SK-N-SH (cell line): Measurements from ENCODE around the gene C17orf67.

Experiments used
- CTCF ChIP-seq: fragments of 200-600 bp; sonication (generic); IDR thresholded peaks from 2 replicates; pipeline ENCODE4 v1.6.1; 2017; ENCODE audit warnings: antibody characterized with exemption, mild to moderate bottlenecking, moderate library complexity
- EP300 ChIP-seq, 2 experiments: IDR thresholded peaks; 2 replicates each; pipeline versions ENCODE4 v1.4.0 to v1.6.1; 2012; ENCODE audit warnings: borderline replicate concordance in 1 of 2, low read depth in 1 of 2, low read length in 1 of 2
- EZH2phosphoT487 ChIP-seq: fragments of 200-600 bp; sonication (generic); IDR thresholded peaks from 2 replicates; pipeline ENCODE4 v1.6.1; 2017; ENCODE audit warnings: low read depth, mixed run types, mild to moderate bottlenecking, antibody characterized with exemption, moderate library complexity, borderline replicate concordance
- FOXM1 ChIP-seq: IDR thresholded peaks from 2 replicates; pipeline ENCODE4 v1.4.0; 2012; ENCODE audit warnings: low read depth, mild to moderate bottlenecking
- GABPA ChIP-seq: IDR thresholded peaks from 2 replicates; pipeline ENCODE4 v1.4.0; 2012; ENCODE audit warnings: low read depth, mild to moderate bottlenecking
- JUND ChIP-seq: IDR thresholded peaks from 2 replicates; pipeline ENCODE4 v1.4.0; 2012
- POLR2AphosphoS5 ChIP-seq: IDR thresholded peaks from 2 replicates; pipeline ENCODE4 v1.6.1; 2012; ENCODE audit warnings: low read depth, low read length
- RAD21 ChIP-seq: IDR thresholded peaks from 2 replicates; pipeline ENCODE4 v1.6.1; 2012; ENCODE audit warnings: mild to moderate bottlenecking, low read length
- TAF1 ChIP-seq: IDR thresholded peaks from 2 replicates; pipeline ENCODE4 v1.6.1; 2012; ENCODE audit warnings: low read depth, mild to moderate bottlenecking, low read length, moderate library complexity, borderline replicate concordance
- TF ChIP-seq, protein P1 (sequence below): IDR thresholded peaks from 2 replicates; pipeline ENCODE4 v1.6.1; 2012; ENCODE audit warnings: mild to moderate bottlenecking, low read depth, low read length, moderate library complexity
- TF ChIP-seq, protein P2 (sequence below): fragments of 150-350 bp; IDR thresholded peaks from 2 replicates; pipeline ENCODE4 v1.6.1; 2017; ENCODE audit warnings: antibody characterized with exemption, low read length, low read depth, borderline replicate concordance

DNA sequence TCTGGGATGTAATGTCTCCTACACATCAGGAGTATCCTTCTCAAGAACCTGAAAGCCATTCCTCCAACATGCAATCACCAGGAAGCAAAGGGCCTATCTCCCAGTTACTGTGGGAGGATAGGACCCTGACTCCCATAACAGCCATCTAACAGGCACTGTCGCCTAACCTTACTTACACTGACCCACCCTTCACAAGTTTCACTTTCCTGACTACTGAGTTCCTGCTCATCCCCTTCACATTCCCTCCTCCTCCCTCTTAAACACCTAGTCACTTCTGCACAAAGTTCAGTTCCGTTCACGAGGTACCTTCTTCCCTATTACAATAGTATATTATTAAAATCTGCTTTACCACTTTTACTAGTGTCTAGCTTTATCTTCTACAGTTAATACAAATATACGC lies 1.3 kb downstream of the C17orf67 start:
- TF ChIP-seq CTCF (no peak), EZH2phosphoT487 (no peak), JUND (no peak), EP300 (IDR thresholded peaks at IDR 0.05; ENCODE audit: borderline replicate concordance in 1 of 2, low read depth in 1 of 2, low read length in 1 of 2) (no peak), GABPA (no peak), POLR2AphosphoS5 (no peak), RAD21 (no peak), FOXM1 (no peak), TAF1 (no peak)
- TF ChIP-seq, protein P1, sequence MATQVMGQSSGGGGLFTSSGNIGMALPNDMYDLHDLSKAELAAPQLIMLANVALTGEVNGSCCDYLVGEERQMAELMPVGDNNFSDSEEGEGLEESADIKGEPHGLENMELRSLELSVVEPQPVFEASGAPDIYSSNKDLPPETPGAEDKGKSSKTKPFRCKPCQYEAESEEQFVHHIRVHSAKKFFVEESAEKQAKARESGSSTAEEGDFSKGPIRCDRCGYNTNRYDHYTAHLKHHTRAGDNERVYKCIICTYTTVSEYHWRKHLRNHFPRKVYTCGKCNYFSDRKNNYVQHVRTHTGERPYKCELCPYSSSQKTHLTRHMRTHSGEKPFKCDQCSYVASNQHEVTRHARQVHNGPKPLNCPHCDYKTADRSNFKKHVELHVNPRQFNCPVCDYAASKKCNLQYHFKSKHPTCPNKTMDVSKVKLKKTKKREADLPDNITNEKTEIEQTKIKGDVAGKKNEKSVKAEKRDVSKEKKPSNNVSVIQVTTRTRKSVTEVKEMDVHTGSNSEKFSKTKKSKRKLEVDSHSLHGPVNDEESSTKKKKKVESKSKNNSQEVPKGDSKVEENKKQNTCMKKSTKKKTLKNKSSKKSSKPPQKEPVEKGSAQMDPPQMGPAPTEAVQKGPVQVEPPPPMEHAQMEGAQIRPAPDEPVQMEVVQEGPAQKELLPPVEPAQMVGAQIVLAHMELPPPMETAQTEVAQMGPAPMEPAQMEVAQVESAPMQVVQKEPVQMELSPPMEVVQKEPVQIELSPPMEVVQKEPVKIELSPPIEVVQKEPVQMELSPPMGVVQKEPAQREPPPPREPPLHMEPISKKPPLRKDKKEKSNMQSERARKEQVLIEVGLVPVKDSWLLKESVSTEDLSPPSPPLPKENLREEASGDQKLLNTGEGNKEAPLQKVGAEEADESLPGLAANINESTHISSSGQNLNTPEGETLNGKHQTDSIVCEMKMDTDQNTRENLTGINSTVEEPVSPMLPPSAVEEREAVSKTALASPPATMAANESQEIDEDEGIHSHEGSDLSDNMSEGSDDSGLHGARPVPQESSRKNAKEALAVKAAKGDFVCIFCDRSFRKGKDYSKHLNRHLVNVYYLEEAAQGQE = no peak
- TF ChIP-seq, protein P2, sequence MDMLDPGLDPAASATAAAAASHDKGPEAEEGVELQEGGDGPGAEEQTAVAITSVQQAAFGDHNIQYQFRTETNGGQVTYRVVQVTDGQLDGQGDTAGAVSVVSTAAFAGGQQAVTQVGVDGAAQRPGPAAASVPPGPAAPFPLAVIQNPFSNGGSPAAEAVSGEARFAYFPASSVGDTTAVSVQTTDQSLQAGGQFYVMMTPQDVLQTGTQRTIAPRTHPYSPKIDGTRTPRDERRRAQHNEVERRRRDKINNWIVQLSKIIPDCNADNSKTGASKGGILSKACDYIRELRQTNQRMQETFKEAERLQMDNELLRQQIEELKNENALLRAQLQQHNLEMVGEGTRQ = no peak
